Heart left ventricle (tissue), 13 donors: ENCODE results near the gene CTXND1.

Source experiments
- CTCF ChIP-seq, 12 donors: fragments of 200-600 bp; sonication (generic) in 4 of 12; IDR thresholded peaks; one replicate each; pipeline versions ENCODE4 v1.5.0 to v1.8.0; 2018 to 2022; ENCODE audit warnings: antibody characterized with exemption in 12 of 12, mild to moderate bottlenecking in 5 of 12
- POLR2A ChIP-seq, 2 donors: fragments of 450-650 bp; IDR thresholded peaks; one replicate each; pipeline ENCODE4 v1.6.1; 2017; ENCODE audit warnings: antibody characterized with exemption in 2 of 2, mild to moderate bottlenecking in 2 of 2, moderate library complexity in 2 of 2
- donor health status: ischemic (EF 13 %, LVEDD 7.1; RV severe dilation, severe dysfunction).
- donor health status: DM: no; HTN: yes; CAD: no.
- donor health status: DM: no; HTN: no; CAD: no.
- donor health status: ischemic (EF 25% LVEDD 6.9; RV normal size, moderate dysfunction).
- donor health status: ischemic (EF 25% LVEDD 5.7; RV mildly dilated, moderate dysfunction).
- donor health status: ischemic (EF 35%, LVEDD 5.7; RV mildly dilated, moderate dysfunction).
- donor health status: nonischemic (EF 11% LVEDD 7.7; RV severe dilation, severe dysfunction).
- donor health status: DM: yes; HTN: yes; CAD: no.
- donor health status: PGD.
- donor health status: ischemic (EF 29% LVEDD 5.4; RV normal size, mild dysfunction).
- donor health status: nonischemic (EF 23%, LVEDD 6.1; RV moderate dilation, normal function).

- no peak for TF ChIP-seq CTCF (IDR thresholded peaks at IDR 0.05)
- TF ChIP-seq POLR2A (IDR thresholded peaks at IDR 0.05), result no peak
These were observed 23.0 kb upstream of the CTXND1 start for GRCh38 chr15:80274996-80275395.
